ENCODE measurements around the gene NPDC1.

Gene NPDC1

DNA sequence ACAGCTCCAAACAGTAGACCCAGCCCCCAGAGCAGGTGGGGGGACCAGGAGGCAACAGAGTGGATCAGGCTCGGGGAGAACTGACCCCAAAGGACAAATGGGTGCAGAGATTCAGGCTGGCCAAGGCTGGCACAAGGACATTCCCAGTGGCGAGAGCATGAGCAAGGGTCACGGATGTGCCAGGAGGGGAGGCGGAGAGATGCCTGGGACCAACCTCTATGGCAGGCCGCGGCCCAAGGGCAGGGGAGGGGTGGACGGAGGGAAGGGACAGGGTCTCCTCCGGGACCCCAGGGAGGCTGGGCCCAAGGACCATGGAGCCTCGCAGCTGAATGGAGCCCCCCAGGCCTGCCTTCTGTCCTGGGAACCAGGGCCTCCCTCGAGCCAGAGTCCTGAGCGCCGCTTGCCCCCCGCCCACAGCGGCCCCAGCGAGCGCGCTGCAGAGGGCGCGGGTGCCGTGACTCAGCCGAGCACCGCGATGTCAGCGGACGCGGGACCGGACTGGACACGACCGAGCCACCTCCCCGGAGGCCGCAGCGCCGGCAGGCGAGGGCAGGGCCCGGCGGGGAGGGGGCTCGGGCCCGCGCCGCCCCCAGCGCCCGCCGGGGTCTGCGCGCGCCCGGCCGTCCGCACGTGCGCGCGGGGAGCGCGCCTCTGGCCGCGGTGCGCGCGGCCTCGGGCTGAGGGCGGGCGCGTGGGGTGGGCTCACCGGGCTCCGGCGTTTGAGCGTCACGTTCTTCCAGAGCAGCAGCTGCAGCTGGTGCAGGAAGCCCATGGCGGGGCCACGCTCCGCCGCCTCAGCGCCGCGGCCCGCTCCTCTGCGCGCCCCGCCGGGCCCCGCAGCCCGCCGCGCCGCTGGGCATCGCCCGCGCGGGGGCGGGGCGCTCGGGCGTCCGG, 18.4 kb downstream of the NPDC1 start, which contains the start of gene ABCA2:
Gene ABCA2 (minus strand): TSS at position 869 of the 894 bp plus-strand sequence. CDS start 97 bp downstream, at position 772.
- H3K4me3 ChIP-seq (replicated peaks; ENCODE audit: low read depth, low read length) = peak within 1 kb of the TSS; percentile 55
- no peaks in the 10 kb centered on the region for H3K36me3 ChIP-seq (ENCODE audit: control insufficient read depth, insufficient read depth, low read length)
- H3K27me3 ChIP-seq (replicated peaks; ENCODE audit: control insufficient read depth, insufficient read depth, low read length) = no peaks in the 10 kb centered on the region; the same call in 1 of the 2 replicates
- DNase-seq (ENCODE audit: extremely low read depth, insufficient read length) = no peak
- TF ChIP-seq, protein P1, sequence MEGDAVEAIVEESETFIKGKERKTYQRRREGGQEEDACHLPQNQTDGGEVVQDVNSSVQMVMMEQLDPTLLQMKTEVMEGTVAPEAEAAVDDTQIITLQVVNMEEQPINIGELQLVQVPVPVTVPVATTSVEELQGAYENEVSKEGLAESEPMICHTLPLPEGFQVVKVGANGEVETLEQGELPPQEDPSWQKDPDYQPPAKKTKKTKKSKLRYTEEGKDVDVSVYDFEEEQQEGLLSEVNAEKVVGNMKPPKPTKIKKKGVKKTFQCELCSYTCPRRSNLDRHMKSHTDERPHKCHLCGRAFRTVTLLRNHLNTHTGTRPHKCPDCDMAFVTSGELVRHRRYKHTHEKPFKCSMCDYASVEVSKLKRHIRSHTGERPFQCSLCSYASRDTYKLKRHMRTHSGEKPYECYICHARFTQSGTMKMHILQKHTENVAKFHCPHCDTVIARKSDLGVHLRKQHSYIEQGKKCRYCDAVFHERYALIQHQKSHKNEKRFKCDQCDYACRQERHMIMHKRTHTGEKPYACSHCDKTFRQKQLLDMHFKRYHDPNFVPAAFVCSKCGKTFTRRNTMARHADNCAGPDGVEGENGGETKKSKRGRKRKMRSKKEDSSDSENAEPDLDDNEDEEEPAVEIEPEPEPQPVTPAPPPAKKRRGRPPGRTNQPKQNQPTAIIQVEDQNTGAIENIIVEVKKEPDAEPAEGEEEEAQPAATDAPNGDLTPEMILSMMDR (IDR thresholded peaks at IDR 0.05; ENCODE audit: insufficient read depth, low read length, poor library complexity, severe bottlenecking) = no peak

DNA sequence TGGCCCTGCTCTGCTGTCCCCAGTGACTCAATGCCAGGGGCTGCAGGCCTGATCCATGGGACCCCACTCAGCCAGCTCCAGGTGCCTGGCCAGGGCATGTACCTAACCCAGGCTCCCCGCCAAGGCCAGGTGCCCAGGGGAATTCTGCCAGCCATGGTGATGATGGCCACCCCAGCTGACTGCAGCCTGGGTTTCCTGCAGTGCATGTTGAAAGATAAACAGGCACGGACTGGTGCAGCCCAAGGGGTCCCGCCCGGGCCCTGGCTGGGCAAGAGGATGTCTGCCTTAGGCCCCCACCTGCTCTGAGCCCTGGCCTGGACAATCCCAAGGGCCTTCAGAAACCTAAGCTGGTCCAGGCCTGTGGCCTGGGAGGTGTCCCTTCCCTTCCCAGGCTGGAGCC, 19.1 kb downstream of the NPDC1 start:
- Histone ChIP-seq H3K4me3 (replicated peaks; ENCODE audit: low read depth, low read length) (no peak overlapping the region), H3K36me3 (ENCODE audit: control insufficient read depth, insufficient read depth, low read length) (no peaks in the 10 kb centered on the region), H3K27me3 (replicated peaks; ENCODE audit: control insufficient read depth, insufficient read depth, low read length) (no peaks in the 10 kb centered on the region; the same call in 1 of the 2 replicates)
- TF ChIP-seq, protein P1 (IDR thresholded peaks at IDR 0.05; ENCODE audit: insufficient read depth, low read length, poor library complexity, severe bottlenecking) = no peak
- no peak for DNase-seq (ENCODE audit: extremely low read depth, insufficient read length)

DNA sequence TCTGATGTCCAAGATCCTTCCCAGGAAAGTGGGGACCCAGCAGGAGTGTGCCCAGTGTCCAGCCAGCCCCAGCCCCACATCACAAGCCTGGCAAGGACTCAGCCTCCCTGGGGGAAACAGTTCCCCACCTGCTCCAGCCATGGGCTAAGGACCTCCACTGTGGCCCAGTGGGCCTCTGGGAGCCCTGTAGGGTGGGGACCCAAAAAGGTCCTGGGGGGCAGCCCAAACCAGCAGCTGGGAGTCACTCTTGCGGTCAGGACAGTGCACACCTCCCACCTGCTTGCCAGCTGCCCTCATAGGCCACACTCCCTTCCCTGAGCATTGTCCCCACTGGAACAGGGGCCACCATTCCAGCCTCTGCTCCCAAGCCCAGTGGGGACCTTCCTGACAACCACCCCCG, 19.6 kb downstream of the NPDC1 start:
- Histone ChIP-seq H3K4me3 (replicated peaks; ENCODE audit: low read depth, low read length) (no peak overlapping the region), H3K27me3 (replicated peaks; ENCODE audit: control insufficient read depth, insufficient read depth, low read length) (no peaks in the 10 kb centered on the region; the same call in 1 of the 2 replicates), H3K36me3 (ENCODE audit: control insufficient read depth, insufficient read depth, low read length) (no peaks in the 10 kb centered on the region)
- DNase-seq (ENCODE audit: extremely low read depth, insufficient read length) = no peak
- TF ChIP-seq, protein P1 (IDR thresholded peaks at IDR 0.05; ENCODE audit: insufficient read depth, low read length, poor library complexity, severe bottlenecking) = no peak

DNA sequence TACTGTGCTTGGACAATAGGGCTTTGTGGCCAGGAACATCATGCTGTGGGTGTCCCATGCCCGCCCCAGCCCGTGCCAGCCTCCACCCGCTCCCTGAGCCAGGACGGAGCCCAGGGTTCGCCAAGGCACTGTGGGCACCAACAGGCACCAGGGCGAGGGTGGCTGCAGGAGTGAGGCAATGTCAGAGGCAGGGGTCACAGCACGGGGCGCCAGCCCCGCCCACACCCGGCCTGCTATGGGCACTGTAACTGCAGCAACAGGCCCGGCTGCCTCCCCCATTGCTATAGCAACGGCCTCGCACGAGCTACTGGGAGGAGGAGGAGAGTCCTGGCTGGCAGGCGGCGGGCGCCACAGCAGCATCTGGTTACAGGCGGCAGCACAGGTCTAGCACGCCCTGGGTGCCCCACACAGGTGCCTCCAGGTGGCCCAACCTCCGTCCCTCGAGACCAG, 20.4 kb downstream of the NPDC1 start:
- DNase-seq (ENCODE audit: extremely low read depth, insufficient read length) = no peak
- TF ChIP-seq, protein P1 (IDR thresholded peaks at IDR 0.05; ENCODE audit: insufficient read depth, low read length, poor library complexity, severe bottlenecking) = no peak
- no peak overlapping the region for H3K4me3 ChIP-seq (replicated peaks; ENCODE audit: low read depth, low read length)
- no peaks in the 10 kb centered on the region for H3K36me3 ChIP-seq (ENCODE audit: control insufficient read depth, insufficient read depth, low read length)
- H3K27me3 ChIP-seq (replicated peaks; ENCODE audit: control insufficient read depth, insufficient read depth, low read length) = no peaks in the 10 kb centered on the region; the same call in 1 of the 2 replicates

GRCh38 chr9:137023583-137023991, 22.4 kb downstream of the NPDC1 start:
- Histone ChIP-seq H3K36me3 (ENCODE audit: control insufficient read depth, insufficient read depth, low read length) (no peaks in the 10 kb centered on the region), H3K27me3 (replicated peaks; ENCODE audit: control insufficient read depth, insufficient read depth, low read length) (no peaks in the 10 kb centered on the region; the same call in 1 of the 2 replicates), H3K4me3 (replicated peaks; ENCODE audit: low read depth, low read length) (no peak overlapping the region)
- TF ChIP-seq, protein P1 (IDR thresholded peaks at IDR 0.05; ENCODE audit: insufficient read depth, low read length, poor library complexity, severe bottlenecking) = no peak
- DNase-seq (ENCODE audit: extremely low read depth, insufficient read length) = no peak
